CD4-positive, alpha-beta T cell treated with Interleukin-6 at 100 ng/mL for 8 hours (primary cell): ENCODE measurements around the gene SLC7A1.

Source experiments
- DNase-seq: peaks from one replicate; pipeline ENCODE4 v3.0.0-alpha.2; 2020; ENCODE audit warnings: mixed read lengths, low spot score

The SLC7A1 gene

DNA sequence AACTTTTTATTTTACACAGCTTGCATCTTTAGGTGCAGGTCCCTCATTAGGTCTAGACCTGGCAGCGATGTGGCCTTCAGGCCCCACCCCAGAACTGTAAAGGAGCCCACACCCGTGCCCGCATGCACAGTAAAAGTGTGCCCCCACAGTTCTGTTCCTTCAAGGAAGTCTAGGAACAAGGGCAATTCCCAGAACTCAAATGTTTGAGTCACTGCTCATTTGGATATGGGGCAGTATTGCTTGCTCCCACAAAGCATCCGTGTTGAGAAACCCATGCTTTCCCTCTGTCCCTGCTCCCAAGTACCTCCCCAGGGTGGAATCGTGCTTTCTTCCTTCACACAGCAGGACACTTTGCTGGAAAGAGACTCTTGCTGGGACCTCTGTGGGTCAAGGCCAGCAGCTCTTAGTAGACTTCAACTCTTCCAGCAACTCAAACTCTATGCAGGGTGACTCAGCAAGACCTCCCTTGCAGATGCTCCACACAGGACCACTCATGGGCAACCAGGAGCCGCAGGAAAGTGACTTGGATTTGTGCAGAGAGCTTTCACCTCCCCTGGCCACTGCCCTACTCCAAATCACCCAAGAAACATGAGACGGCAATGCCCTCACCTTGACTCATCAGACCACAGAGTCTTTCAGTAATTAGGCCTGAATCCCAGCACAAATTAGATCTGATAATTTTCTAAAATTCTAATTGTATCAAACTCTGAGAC is 12.3 kb downstream of the SLC7A1 start:
- DNase-seq = no peak

DNA sequence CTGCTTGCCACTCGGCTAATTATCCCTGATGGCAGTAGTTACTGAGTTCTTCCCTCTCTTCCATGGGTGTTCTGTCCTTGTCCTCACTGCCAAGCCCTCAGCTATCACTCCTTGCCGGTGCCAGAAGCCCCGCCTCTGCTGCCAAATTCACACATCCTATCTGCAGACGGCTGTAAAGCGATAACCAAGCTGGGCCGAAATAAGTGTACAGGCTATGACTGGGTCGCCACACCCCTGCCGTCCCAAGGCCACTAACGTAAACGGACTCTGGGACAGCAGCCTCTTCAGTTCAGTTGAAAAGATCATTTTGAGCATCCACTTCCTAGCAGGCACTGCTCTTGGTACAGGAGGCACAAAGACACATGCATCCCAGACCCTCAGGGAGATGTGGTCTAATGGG is 13.3 kb downstream of the SLC7A1 start:
- DNase-seq = no peak

DNA sequence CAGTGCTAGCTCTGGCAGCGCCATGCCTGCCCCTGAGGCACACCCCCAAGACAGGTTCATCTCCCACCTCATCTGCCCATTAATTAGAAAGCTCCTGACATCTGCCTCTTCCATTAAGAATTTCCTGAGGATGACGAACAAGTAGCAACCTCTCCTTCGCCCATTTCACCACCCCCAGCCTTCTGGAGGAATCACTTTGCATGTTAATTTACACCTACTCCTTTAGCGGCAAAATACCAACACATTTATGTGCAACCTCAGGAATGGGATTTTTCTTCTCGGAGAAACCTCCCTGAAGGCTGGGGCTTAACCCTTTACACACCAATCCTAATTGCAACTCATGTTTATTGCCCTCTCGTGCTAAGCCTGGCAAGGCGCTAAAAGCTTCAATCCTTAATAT is 13.8 kb downstream of the SLC7A1 start:
- DNase-seq = no peak

DNA sequence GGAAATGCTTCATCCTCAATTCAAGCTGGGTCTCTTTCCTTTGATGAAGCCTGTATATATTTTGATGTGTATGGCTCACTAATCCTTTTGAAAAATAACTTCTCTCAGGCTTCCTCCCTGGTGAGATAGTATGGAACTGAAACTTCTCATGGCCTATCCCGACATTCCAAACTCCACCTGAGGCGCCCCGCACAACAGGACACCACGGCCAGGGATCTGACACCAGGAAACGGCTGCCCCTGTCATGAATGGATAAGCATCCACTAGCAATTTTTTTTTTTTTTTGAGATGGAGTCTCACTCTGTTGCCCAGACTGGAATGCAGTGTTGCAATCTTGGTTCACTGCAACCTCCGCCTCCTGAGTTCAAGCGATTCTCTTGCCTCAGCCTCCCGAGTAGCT is 16.4 kb downstream of the SLC7A1 start:
- no peak for DNase-seq

DNA sequence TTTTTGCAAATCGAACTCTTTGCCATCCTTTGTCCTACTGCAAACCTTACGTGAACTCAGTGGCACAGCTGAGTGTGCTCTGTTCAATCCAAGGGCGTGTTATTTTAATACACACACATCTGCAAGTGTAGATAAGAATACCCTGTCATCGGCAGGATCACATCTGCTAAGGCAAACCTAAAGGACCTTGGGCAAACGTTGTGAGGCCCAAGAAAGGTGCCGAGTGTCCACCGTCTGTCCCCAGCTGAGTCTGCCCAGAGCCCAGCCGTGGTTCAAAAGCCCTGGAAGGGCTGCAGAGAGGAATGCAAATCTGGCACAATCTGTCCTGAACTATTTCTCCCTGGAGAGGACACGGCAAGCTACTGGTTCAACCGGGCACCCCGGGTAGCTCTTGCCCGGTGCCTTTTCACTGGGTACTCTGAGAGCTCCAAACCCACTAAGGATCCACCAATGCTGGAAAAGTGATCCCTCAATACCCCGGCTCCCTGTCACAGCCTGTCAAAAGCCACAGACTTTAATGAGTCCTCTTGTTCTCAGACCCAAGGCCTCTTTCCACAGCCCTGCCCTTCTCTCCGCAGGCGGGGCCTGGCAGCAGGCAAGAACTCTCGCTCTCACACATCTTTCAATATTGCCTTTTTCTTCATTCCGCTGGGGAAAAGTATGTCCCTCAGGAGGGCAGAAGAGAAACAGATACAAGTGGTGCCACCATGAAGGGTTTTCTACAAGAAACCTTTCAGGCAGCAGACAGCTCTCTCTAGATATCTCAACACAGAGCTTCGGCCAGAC is 17.0 kb downstream of the SLC7A1 start:
- no peak for DNase-seq

DNA sequence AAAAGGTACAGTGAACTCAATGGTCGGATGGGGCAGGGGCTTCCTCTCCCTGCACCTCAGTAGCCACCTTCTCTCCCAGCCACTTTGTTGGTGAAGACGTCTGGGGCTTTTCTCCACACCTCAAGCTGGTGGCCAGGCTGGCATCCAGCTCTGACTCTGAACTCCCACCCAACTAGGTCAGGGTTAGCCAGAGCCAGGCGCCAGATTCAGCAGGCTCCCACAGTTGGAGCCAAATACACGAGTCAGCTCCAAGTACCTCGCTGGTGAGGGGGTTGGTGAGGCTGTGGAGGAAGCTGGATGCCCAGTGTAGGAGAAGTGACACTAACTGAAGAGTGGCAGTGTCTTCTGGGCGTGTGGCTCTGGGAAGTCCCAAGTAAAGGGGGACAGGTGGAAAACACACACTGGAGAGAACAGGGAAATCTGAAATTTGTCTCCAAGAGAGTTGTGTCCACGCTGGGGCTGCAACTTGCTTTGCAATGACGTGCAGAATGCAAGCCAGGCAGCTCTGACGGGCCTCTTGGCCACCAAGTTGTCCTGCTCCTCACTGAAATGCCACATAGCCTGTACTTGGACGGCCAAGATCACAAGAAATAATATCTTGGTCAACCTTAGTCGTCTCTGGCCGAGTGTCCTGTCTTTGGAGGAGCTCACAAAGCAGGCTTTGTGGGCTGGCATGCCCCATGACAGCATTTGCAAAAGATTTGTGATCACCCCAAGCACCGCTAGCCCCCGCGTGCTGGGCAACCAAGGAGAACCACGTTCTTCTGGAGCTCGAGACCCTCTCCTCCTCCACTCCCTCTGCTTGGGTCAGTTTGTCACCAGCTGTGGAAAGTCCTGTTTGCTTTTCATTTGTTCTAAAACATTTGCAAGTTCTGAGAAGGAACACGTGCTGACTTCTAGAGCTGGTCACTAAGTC is 18.1 kb downstream of the SLC7A1 start:
- DNase-seq = no peak

DNA sequence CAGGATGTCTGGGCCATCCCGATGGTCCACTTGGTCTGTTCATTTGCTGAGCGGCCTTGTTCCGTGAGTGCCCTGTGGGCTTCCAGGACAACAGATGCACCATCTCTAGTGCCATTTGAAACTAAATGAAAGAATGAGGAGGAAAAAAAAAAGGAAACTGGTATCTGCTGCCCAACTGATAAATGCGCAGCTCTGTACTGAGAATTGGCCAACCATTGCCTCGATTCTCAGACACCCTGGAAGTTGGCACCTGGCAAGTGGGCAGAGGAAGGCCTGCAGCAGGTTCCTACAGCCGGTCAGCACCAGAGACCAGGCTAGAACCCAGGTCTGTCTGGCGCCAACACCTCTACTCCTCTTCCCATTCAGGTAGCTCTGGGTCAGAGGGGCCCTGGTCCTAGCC is 18.9 kb downstream of the SLC7A1 start:
- no peak for DNase-seq

DNA sequence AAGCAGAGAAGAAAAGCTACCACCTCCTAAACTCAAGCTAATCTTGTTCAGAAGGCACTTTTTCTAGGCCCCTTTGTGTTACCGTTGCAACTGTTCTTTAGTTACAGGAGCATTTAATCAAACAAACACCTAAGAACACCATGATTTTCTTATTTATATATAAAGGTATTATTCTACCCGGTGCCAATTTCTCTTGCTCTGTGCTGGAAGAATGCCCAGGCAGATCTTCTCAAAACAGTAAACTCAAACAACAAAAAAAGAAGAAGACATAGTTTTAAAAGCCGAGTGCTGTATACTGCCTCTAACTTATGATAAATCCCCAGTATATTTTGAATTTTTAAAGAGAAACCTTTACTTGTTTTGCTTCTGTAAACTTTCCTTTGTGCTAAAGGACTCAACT is 20.4 kb downstream of the SLC7A1 start:
- no peak for DNase-seq

DNA sequence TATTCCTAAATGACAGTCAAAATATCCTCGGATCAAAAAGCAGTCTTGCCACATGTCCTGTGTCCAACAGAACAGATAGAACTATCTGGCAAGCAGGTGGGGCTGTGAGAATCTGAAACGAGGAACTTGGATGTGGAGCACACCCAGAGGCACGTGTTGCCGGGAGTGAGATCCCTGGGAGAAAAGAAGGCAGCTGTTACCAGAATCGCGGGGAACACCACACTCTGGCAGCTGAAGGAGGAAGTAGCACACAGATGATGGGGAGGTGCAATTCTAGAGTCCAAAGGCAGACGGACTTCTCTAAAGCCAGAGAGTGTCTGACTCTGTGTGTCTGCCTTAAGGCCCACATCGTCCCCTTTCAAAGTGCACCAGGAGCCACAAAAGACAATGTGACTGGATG is 22.3 kb downstream of the SLC7A1 start:
- no peak for DNase-seq

DNA sequence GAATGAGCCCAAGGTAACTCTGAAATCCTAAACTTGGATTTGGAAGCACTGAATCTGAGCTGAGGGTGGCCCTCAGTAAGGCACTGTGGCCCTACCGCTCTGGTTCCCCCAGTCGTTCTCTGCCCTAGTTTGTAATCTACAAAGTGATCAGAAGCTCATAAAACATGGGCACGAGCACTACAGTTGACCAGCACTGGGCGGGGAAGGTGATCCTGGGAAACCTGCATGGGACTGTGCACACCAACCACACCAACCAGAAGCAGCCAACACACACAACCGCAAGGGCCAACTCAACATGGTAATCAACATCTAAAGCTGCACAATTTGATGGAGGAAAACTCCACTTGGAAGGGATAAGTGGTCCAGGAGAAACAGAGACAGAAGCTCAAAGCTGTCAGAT is 22.9 kb downstream of the SLC7A1 start:
- no peak for DNase-seq

DNA sequence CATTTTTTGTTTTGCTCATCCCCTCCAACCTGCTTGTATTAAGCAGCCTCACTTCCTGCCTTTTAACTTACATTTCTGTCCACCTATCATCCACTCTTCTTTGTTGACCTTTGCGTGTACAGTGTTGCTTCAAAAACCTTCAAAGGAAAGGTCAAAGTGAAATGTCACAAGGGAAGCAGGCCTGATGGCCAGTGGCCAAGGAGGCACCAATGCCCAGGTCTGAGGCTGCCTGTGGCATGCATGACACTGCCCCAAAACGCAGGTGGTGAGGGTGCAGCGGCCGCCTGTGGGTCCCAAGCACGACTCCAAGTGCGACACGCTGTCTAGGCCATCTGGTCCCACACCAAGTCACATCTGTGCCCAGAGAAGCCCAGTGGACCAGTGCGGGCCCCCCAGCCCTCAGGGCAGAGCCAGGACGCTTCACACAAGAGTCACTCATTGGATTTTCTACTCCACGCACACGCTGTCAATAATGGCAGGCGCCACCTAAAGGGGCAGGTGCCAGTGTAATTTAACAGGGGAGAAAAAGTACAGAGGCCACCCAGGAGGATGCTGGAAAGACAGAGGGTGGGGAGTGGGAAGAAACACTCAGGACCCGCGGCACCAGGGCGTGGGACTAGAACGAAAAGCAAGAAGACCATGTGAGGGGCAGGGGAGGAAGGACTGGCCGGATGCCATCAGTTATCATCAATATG is 23.5 kb downstream of the SLC7A1 start:
- DNase-seq = no peak

DNA sequence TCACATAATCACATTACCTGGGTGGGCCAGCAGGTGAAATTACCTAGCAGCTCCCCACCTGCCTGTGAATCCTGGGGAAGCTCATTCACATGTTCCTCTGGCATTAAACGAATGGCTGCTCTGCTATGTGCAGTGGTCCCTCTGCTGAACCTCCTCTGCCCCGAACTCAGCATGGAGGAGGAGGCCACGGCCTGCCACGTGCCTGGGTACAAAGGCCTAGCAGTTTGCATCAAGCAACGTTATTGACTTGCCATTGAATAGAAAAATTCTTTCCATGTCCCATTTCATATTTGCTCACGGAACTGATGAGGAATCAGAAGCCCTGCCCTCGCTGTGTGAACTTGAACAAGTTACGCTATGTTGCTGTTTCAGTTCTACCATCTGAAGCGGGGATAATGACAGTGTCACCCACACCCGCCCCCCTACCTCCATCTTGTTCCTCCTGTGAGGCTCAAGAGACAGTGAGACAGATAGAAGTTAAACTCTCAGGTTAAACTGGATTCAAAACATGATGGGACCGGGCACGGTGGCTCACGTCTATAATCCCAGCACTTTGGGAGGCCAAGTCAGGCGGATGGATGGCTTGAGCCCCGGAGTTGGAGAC is 25.3 kb downstream of the SLC7A1 start:
- no peak for DNase-seq

DNA sequence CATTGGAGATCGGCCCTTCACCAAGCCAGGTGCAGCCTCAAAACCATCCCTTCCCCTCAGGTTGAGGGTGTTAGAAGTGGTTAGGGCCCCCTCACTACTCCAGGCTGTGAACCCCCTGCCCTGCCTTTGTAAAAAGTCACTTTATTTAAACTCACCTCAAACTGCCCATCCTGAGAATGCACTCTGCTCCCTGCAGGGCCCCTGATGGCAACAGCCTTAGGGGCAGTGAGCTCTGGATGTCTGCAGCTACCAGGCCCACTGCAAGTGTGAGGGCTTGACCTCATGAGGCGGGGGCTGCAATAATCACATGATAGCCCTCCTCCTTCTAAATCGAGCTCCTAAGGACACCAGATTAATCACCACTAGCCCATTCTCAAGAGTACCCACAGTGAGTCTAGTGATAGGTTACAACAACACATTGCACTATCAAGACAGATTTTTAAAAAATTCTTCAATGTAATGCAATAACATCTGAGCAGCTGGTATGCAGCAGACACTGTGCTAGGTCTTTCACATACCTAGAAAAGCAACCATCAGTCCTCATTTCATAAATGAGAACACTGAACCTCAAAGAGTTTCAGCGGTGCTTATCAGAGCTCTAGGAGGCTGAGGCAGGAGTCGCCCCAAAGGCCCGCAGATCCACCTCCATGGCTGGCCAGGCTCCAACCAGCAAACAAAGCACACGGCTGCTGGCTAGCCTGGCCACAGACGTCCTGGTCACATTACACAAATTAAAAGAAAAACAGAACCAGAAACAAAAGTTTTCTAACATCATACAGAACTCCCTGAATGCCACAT is 26.0 kb downstream of the SLC7A1 start:
- no peak for DNase-seq

DNA sequence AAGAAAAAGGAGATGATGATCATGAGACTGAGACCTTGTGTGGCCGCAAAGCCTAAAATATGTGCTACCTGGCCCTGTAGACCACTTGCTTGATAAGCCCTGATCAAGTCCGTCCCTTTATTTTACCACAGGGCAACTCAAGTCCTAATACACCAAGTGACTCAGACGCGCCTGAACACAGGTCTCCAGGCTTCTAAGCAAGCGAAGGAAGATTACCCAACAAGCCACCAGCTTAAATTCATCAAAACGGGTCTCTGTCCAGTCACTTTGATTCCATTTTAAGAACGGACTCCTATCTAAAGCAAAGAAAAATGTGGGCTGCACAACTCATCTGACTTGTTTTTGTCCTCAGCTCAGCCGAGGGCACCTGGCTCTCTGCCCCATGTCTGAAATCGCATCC is 26.8 kb downstream of the SLC7A1 start:
- no peak for DNase-seq

DNA sequence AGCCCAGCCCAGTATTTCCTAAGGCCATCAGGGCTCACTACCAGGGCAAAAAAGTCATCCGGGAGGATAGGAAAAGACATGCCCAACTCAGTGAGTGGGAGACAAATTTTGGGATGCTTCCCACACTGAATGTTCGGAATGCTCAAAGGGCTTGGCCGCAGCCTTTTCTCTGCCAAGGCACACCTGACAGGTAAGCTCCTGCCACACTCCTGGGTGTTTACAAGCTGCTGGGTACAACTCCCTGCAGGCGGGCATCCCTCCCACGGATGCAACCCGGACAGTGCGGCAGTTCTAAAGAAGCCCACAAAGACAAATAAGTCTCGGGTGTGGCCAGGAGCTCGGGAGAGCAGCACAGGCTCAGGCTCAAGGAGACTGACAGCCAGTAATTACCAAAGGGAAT is 28.1 kb downstream of the SLC7A1 start:
- DNase-seq = no peak

DNA sequence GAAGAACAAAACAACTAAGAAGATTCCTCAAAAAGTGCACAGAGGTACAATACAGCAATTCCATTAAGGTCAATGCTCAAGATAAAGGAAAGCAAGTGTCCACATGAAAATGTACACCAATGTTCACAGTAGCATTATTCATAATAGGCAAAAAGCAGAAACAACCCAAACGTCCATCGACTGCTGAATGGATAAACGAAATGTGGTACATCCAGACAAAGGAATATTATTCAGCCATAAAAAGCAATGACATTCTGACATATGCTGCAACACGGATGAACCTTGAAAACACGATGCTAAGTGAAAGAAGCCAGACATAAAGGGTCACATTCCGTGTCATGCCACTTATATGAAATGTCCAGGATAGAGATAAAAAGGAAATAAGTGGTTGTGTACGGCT is 29.3 kb downstream of the SLC7A1 start:
- DNase-seq = no peak

DNA sequence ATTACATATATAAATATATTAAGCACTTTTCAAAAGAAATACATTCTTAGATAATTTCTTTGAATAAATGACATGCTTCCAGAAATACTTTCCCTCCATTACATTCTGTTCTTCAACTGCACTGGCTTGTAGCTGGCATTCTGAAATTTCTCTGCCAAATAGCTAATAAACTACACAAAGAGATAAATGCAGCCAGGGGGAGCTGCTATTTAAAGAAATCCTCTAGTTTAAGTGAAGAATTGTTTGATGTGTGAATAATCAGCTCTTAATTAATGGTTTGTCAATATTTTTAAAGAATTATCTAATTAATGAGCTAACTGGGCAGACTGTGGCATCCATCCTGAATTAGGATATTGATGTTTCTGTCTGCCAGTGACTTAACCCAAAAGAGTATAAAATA is 30.7 kb downstream of the SLC7A1 start:
- no peak for DNase-seq

DNA sequence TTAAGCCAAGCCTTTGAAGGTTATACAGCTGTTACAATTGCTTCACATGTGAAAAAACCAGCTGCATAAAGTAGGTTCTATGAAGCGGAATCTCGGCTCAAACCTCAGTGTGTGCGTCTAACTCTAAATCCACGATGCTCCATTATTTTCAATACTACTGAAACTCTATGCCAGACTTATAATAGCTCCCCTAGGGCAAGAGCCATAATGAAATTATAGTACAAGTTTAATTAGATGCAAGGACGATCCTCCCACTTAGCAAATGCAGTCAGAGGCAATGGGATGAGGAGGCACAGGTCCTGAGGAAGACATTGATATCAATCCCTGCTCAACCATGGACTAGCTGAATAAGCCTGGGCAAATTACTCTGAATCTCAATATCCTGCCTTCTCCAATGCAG is 31.1 kb downstream of the SLC7A1 start:
- no peak for DNase-seq

DNA sequence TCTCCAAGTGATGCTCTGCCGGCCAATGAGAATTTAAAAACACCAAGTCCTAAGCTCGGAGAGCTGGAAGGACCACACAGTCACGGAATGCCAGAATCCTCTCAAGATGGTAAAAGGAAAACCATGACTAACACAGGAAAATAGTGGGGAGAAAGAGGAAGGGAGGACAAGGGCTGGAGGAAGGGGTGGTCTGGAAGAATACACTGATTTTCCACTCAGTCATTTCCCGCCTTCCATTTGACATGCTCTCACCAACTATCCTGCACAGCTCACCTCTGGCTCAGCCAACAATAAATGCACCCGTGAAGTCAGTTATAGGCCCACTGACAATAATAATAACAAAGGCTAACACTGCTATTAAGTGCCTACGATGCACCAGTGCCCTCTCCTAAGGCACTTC is 31.5 kb downstream of the SLC7A1 start:
- DNase-seq = no peak

DNA sequence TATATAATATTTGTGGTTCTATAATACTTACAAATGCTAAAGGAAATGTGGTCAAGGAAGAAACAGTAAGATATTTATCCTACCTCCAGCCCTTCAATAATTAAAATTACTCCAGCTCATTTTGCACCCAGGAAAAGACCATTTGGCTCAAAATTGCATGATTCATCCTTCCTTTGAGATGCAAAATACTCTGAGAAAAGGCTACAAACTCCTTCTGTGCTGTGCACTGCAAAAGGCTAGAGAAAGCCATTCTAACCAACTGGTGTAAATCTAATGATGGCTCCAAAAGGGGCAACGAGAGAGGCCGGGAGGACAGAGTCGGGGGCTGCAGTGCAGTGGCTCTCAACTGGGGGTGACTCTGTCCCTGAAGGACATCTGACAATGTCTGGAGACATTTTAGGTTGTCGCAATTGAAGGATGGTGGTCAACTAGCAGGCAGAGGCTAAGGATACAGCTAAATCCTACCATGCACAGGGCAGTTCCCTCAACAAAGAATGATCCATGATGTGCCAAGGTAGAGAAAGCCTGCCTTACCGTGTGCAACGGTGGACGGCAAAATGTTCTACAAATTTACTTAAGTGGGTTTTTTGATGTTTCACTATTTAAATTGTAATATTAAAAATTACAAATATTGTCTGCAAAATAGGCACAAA is 32.6 kb downstream of the SLC7A1 start:
- no peak for DNase-seq
